Endothelial cell of umbilical vein (primary cell): ENCODE measurements around the gene MPDU1. TPM values are rescaled to one million over a fixed set of nuclear protein-coding genes. Genes with fewer than 3 reads are reported as not detected.

ENCODE experiments used
- BruUV-seq: library from RNA; stranded (reverse); fragments of 400-500 nt; replicated peaks from 2 replicates; lab custom pipeline; 2021; lab: Mats Ljungman, UMichigan
- CTCF ChIA-PET: fragments of 300-600, 350-600 bp; sonication (Branson Sonifier 250); formaldehyde crosslinking; loops from one replicate; lab custom pipeline; 2021; ENCODE audit warnings: antibody characterized with exemption, inconsistent platforms; lab: Charles Lee
- POLR2A ChIA-PET: fragments of 300-600, 350-600 bp; sonication (Branson Sonifier 250); formaldehyde crosslinking; loops from one replicate; lab custom pipeline; 2021; ENCODE audit warnings: antibody characterized with exemption, inconsistent platforms; lab: Charles Lee
- DNase-seq: peaks from one replicate; pipeline ENCODE4 v3.0.0-alpha.2; 2011; ENCODE audit warnings: low read depth, low spot score
- FAIRE-seq: peaks from 2 replicates; lab custom pipeline; 2011; peaks lifted over from hg19 to GRCh38; lab: Jason Lieb, UNC
- H2AFZ ChIP-seq: 2 replicates; pipeline ENCODE4 v1.6.0; 2012; ENCODE audit warnings: low read depth, low read length, control low read depth, inconsistent platforms
- H3K27ac ChIP-seq: 2 replicates; pipeline ENCODE4 v1.5.1; 2011; ENCODE audit warnings: low read depth, mild to moderate bottlenecking, control low read depth, low read length, moderate library complexity; ENCODE audit not compliant: insufficient read depth
- H3K27me3 ChIP-seq, 2 experiments: 2 replicates each; pipeline versions ENCODE4 v1.6.0 to v1.6.1; 2011; ENCODE audit warnings: low read length in 2 of 2, mixed read lengths in 1 of 2; ENCODE audit not compliant: control insufficient read depth in 2 of 2, insufficient read depth in 2 of 2
- H3K36me3 ChIP-seq, 2 experiments: 2 replicates in 1 of 2; 3 replicates in 1 of 2; pipeline ENCODE4 v1.5.1; 2011; ENCODE audit warnings: low read length in 2 of 2, mild to moderate bottlenecking in 1 of 2, moderate library complexity in 1 of 2; ENCODE audit not compliant: control insufficient read depth in 2 of 2, insufficient read depth in 2 of 2; ENCODE audit errors: extremely low read depth in 1 of 2
- H3K4me1 ChIP-seq: 3 replicates; pipeline ENCODE4 v1.5.1; 2011; ENCODE audit warnings: mild to moderate bottlenecking, low read length; ENCODE audit not compliant: control insufficient read depth, insufficient read depth; ENCODE audit errors: extremely low read depth
- H3K4me2 ChIP-seq: 2 replicates; pipeline ENCODE4 v1.6.1; 2011; ENCODE audit warnings: low read length, control low read depth, mixed read lengths; ENCODE audit not compliant: insufficient read depth
- H3K4me3 ChIP-seq, 3 experiments: fragments of 200-600 bp in 1 of 3; sonication (generic), shearing (Covaris generic) in 1 of 3; replicated peaks in 1 of 3; 2 replicates each; pipeline ENCODE4 v1.5.1; 2011 to 2016; ENCODE audit warnings: control low read depth in 3 of 3, low read length in 3 of 3, mild to moderate bottlenecking in 2 of 3, inconsistent platforms in 1 of 3, low read depth in 1 of 3, moderate library complexity in 1 of 3; ENCODE audit not compliant: insufficient read depth in 1 of 3
- H3K79me2 ChIP-seq: 2 replicates; pipeline ENCODE4 v1.6.0; 2012; ENCODE audit warnings: low read length, inconsistent platforms; ENCODE audit not compliant: control insufficient read depth, insufficient read depth
- H3K9ac ChIP-seq: replicated peaks from 2 replicates; pipeline ENCODE3; 2011; ENCODE audit warnings: low read length, control low read depth; ENCODE audit not compliant: insufficient read depth; ENCODE audit errors: extremely low read depth
- H3K9me1 ChIP-seq: replicated peaks from 3 replicates; pipeline ENCODE4 v1.6.0; 2011; ENCODE audit warnings: mild to moderate bottlenecking, low read length; ENCODE audit not compliant: control insufficient read depth, insufficient read depth; ENCODE audit errors: extremely low read depth
- H3K9me3 ChIP-seq: replicated peaks from 2 replicates; pipeline ENCODE4 v1.5.1; 2012; ENCODE audit warnings: low read length, inconsistent platforms; ENCODE audit not compliant: control insufficient read depth, insufficient read depth
- H4K20me1 ChIP-seq: replicated peaks from 2 replicates; pipeline ENCODE3; 2011; ENCODE audit warnings: mild to moderate bottlenecking, low read length; ENCODE audit not compliant: control insufficient read depth, insufficient read depth; ENCODE audit errors: extremely low read depth
- EZH2 ChIP-seq: IDR thresholded peaks from 2 replicates; pipeline ENCODE4 v1.6.1; 2012; ENCODE audit warnings: borderline replicate concordance, low read depth, mild to moderate bottlenecking, moderate library complexity, low read length, inconsistent platforms; ENCODE audit not compliant: severe bottlenecking
- FOS ChIP-seq: IDR thresholded peaks from 2 replicates; pipeline ENCODE4 v1.6.1; 2011; ENCODE audit warnings: mild to moderate bottlenecking, low read length, moderate library complexity, borderline replicate concordance; ENCODE audit not compliant: insufficient read depth
- GATA2 ChIP-seq: IDR thresholded peaks from 2 replicates; pipeline ENCODE4 v1.7.0; 2011; ENCODE audit warnings: low read depth, mild to moderate bottlenecking, moderate library complexity, mixed read lengths, low read length; ENCODE audit not compliant: insufficient read length, insufficient read depth
- JUN ChIP-seq: IDR thresholded peaks from 2 replicates; pipeline ENCODE4 v1.6.1; 2011; ENCODE audit warnings: borderline replicate concordance, low read depth; ENCODE audit not compliant: insufficient read length, insufficient read depth
- MYC ChIP-seq: IDR thresholded peaks from one replicate; pipeline ENCODE4 v1.6.1; 2011; ENCODE audit warnings: mild to moderate bottlenecking, low read depth, low read length
- POLR2A ChIP-seq: IDR thresholded peaks from 2 replicates; pipeline ENCODE4 v1.6.1; 2012; ENCODE audit warnings: low read depth, mild to moderate bottlenecking, control low read depth, low read length
- POLR2AphosphoS5 ChIP-seq: IDR thresholded peaks from 2 replicates; pipeline ENCODE4 v1.6.1; 2012; ENCODE audit warnings: low read depth, mild to moderate bottlenecking, control low read depth, low read length, moderate library complexity; ENCODE audit not compliant: insufficient read depth
- dilution Hi-C: fragments of 300-500 bp; cut with MboI; formaldehyde crosslinking; loops from one replicate; pipeline ENCODE4 v1.15.0; 2019; ENCODE audit warnings: low sequenced_read_pairs; ENCODE audit not compliant: extremely low pct_ligation_motif_present
- intact Hi-C: fragments of 100-400 bp; cut with micrococcal nuclease; formaldehyde crosslinking; loops from one replicate; pipeline ENCODE4 v1.10.0; 2022
- polyA plus RNA-seq, 4 experiments: library from polyadenylated mRNA; depleted of rRNA in 3 of 4; stranded (reverse) in 3 of 4; unstranded in 1 of 4; fragments of >200 nt; gene quantifications; 2 replicates each; pipeline versions ENCODE4 v1.2.1 to v1.2.3, GENCODE V29; 2011 to 2012; ENCODE audit warnings: missing spikeins in 1 of 4
- total RNA-seq: library from RNA; stranded (reverse); gene quantifications from 2 replicates; pipeline ENCODE4 v1.2.3, GENCODE V29; 2021
- TF ChIP-seq, protein P1 (sequence below), 2 donors: IDR thresholded peaks; 1 replicate in 1 of 2; 2 replicates in 1 of 2; pipeline ENCODE4 v1.5.1; 2011; ENCODE audit warnings: low read length in 2 of 2, mild to moderate bottlenecking in 2 of 2, moderate library complexity in 2 of 2, control low read depth in 1 of 2, inconsistent platforms in 1 of 2, low read depth in 1 of 2; ENCODE audit not compliant: insufficient read depth in 1 of 2; ENCODE audit errors: extremely low read depth in 1 of 2
- TF ChIP-seq, protein P2 (sequence below): IDR thresholded peaks from 2 replicates; pipeline ENCODE4 v1.6.1; 2011; ENCODE audit not compliant: insufficient read depth, insufficient read length

Gene MPDU1
- total and polyA plus RNA-seq, 2 donors (not counting 3 experiments of a cell fraction or from before 2014, with no cell fraction given): 78.0 to 368 TPM

DNA sequence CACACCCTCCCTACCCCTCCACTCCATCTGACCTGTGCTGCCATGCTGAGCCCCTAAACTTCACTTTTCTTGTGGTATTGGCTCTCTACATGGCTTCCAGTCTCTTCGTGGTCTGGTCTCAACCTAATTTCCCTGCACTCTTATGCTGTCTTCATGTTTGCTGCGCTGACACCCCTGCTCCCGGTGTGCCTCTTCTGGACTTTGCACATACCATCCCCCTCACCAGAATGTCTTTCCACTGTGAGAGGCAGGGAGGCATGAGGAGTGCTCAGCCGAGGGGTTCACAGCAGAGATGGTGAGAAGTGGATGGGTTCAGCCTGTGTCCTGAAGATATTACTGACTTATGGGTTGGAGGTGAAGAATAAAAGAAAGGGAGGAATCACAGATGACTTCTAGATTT is 32.3 kb upstream of the MPDU1 start:
- no peaks in the 10 kb centered on the region for H3K9me3 ChIP-seq
- no peak overlapping the region for H2AFZ ChIP-seq
- no peak for TF ChIP-seq POLR2AphosphoS5
- no peak for TF ChIP-seq JUN
- no peak for TF ChIP-seq FOS
- TF ChIP-seq GATA2: no peak
- TF ChIP-seq, protein P1, sequence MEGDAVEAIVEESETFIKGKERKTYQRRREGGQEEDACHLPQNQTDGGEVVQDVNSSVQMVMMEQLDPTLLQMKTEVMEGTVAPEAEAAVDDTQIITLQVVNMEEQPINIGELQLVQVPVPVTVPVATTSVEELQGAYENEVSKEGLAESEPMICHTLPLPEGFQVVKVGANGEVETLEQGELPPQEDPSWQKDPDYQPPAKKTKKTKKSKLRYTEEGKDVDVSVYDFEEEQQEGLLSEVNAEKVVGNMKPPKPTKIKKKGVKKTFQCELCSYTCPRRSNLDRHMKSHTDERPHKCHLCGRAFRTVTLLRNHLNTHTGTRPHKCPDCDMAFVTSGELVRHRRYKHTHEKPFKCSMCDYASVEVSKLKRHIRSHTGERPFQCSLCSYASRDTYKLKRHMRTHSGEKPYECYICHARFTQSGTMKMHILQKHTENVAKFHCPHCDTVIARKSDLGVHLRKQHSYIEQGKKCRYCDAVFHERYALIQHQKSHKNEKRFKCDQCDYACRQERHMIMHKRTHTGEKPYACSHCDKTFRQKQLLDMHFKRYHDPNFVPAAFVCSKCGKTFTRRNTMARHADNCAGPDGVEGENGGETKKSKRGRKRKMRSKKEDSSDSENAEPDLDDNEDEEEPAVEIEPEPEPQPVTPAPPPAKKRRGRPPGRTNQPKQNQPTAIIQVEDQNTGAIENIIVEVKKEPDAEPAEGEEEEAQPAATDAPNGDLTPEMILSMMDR (IDR thresholded peaks at IDR 0.05; ENCODE audit: extremely low read depth in 1 of 2, insufficient read depth in 1 of 2, low read depth in 1 of 2, low read length in 2 of 2): no peak
- no peak for TF ChIP-seq MYC
- no peak for TF ChIP-seq EZH2
- TF ChIP-seq POLR2A: no peak
- TF ChIP-seq, protein P2, sequence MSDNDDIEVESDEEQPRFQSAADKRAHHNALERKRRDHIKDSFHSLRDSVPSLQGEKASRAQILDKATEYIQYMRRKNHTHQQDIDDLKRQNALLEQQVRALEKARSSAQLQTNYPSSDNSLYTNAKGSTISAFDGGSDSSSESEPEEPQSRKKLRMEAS: no peak
- peaks cover 10% of the 10 kb centered on the region for H3K4me1 ChIP-seq
- no peak overlapping the region for H3K9ac ChIP-seq
- ChIA-PET POLR2A (no interaction called here), CTCF (interaction anchor here (1.8 to 4.7 kb wide), 2 partner anchors 9 to 37 kb away, joined by 7 to 25 read pairs; no protein-coding TSS in a partner anchor)
- no peaks in the 10 kb centered on the region for H3K9me1 ChIP-seq
- no peaks in the 10 kb centered on the region for H3K36me3 ChIP-seq
- H3K4me2 ChIP-seq: no peak overlapping the region
- DNase-seq (no peak), FAIRE-seq (no peak)
- no peaks in the 10 kb centered on the region for H3K27me3 ChIP-seq
- no peak overlapping the region for H3K4me3 ChIP-seq
- no TSS peak for BruUV-seq
- dilution Hi-C loops (no loop called here), intact Hi-C loops (no loop called here)
- H3K79me2 ChIP-seq: no peaks in the 10 kb centered on the region
- H3K27ac ChIP-seq: no peak overlapping the region
- no peaks in the 10 kb centered on the region for H4K20me1 ChIP-seq
